Kidney (tissue), 14 donors: Measurements from ENCODE around the gene HDHD5. TPM values are rescaled to one million over a fixed set of nuclear protein-coding genes. Genes with fewer than 3 reads are reported as not detected.

ENCODE experiments used
- DNase-seq, 5 donors: peaks; one replicate each; pipeline ENCODE4 v3.0.0-alpha.2; 2013 to 2020
- FAIRE-seq: peaks from 2 replicates; lab custom pipeline; 2012; peaks lifted over from hg19 to GRCh38; lab: Jason Lieb, UNC
- H3K27ac ChIP-seq, 2 donors: one replicate each; pipeline ENCODE4 v1.7.0; 2013; ENCODE audit warnings: low read depth in 2 of 2, low read length in 2 of 2, inconsistent platforms in 1 of 2
- H3K27me3 ChIP-seq: one replicate; pipeline ENCODE4 v1.7.1; 2013; ENCODE audit warnings: low read length, inconsistent platforms; ENCODE audit not compliant: control insufficient read depth, insufficient read depth
- H3K36me3 ChIP-seq, 3 donors: one replicate each; pipeline versions ENCODE4 v1.7.0 to v1.7.1; 2013; ENCODE audit warnings: low read length in 3 of 3, control low read depth in 1 of 3, inconsistent platforms in 1 of 3; ENCODE audit not compliant: insufficient read depth in 3 of 3, control insufficient read depth in 2 of 3
- H3K4me1 ChIP-seq, 3 donors: one replicate each; pipeline versions ENCODE4 v1.7.0 to v1.7.1; 2013; ENCODE audit warnings: low read length in 3 of 3, inconsistent platforms in 1 of 3, low read depth in 1 of 3; ENCODE audit not compliant: control insufficient read depth in 2 of 3, insufficient read depth in 2 of 3
- H3K4me3 ChIP-seq, 3 donors: one replicate each; pipeline versions ENCODE4 v1.7.0 to v1.8.1; 2013; ENCODE audit warnings: low read length in 3 of 3, control low read depth in 1 of 3, inconsistent platforms in 1 of 3
- H3K9ac ChIP-seq, 3 donors: one replicate each; pipeline versions ENCODE4 v1.7.0 to v1.7.1; 2013; ENCODE audit warnings: low read length in 3 of 3, control low read depth in 1 of 3, inconsistent platforms in 1 of 3
- H3K9me3 ChIP-seq, 3 donors: one replicate each; pipeline versions ENCODE4 v1.7.0 to v1.7.1; 2013; ENCODE audit warnings: low read length in 3 of 3, control low read depth in 1 of 3, inconsistent platforms in 1 of 3; ENCODE audit not compliant: control insufficient read depth in 2 of 3, insufficient read depth in 1 of 3
- intact Hi-C: fragments of 100-400 bp; cut with DNase I; formaldehyde crosslinking; loops from one replicate; pipeline ENCODE4 v1.11.1; 2022
- polyA plus RNA-seq: library from polyadenylated mRNA; stranded (reverse); fragments of 350-450 nt; fragmentation: Illumina TruSeq; extraction: RNeasy Lipid Tissue Mini Kit (QIAGEN cat#74804); gene quantifications from one replicate; pipeline ENCODE4 v1.2.3, GENCODE V29; 2014; ENCODE audit warnings: low read depth, low replicate concordance; ENCODE audit not compliant: insufficient read depth
- total RNA-seq: library from RNA; stranded (reverse); fragmentation: NEBNext Ultra II Directional; extraction: Animal tissue kit (Norgen Biotek cat#: 25700); gene quantifications from one replicate; pipeline ENCODE4 v1.2.1, GENCODE V29; 2021
- TF ChIP-seq, protein P1 (sequence below): IDR thresholded peaks from 3 replicates; pipeline ENCODE4 v1.5.1; 2012; ENCODE audit warnings: mild to moderate bottlenecking, moderate library complexity, borderline replicate concordance; ENCODE audit not compliant: insufficient read depth; ENCODE audit errors: extremely low read depth
- donor health status: control.
- donor health status: control.
- donor health status: control.
- donor health status: control.
- donor health status: control.
- donor health status: DM: yes; HTN: yes; CAD: no.
- donor health status: Normal renal cell carcinoma (clear cell type).

HDHD5 gene
- total and polyA plus RNA-seq, 2 donors from 2014 or later: 27.5 to 39.8 TPM

GRCh38 chr22:17167486-17167885 is 8.4 kb upstream of the HDHD5 start:
- Histone ChIP-seq H3K9me3 (no peaks in the 10 kb centered on the region), H3K4me1 (peaks cover 0 to 6% (median 3%) of the 10 kb centered on the region in 3 donors), H3K27me3 (no peaks in the 10 kb centered on the region), H3K4me3 (no peak overlapping the region), H3K36me3 (no peaks in the 10 kb centered on the region), H3K9ac (no peak overlapping the region), H3K27ac (no peak overlapping the region)
- intact Hi-C loops: no loop called here
- TF ChIP-seq, protein P1, sequence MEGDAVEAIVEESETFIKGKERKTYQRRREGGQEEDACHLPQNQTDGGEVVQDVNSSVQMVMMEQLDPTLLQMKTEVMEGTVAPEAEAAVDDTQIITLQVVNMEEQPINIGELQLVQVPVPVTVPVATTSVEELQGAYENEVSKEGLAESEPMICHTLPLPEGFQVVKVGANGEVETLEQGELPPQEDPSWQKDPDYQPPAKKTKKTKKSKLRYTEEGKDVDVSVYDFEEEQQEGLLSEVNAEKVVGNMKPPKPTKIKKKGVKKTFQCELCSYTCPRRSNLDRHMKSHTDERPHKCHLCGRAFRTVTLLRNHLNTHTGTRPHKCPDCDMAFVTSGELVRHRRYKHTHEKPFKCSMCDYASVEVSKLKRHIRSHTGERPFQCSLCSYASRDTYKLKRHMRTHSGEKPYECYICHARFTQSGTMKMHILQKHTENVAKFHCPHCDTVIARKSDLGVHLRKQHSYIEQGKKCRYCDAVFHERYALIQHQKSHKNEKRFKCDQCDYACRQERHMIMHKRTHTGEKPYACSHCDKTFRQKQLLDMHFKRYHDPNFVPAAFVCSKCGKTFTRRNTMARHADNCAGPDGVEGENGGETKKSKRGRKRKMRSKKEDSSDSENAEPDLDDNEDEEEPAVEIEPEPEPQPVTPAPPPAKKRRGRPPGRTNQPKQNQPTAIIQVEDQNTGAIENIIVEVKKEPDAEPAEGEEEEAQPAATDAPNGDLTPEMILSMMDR: no peak
- FAIRE-seq: no peak
- DNase-seq: no peak

- Histone ChIP-seq H3K27me3 (no peaks in the 10 kb centered on the region), H3K27ac (no peak overlapping the region), H3K36me3 (no peaks in the 10 kb centered on the region), H3K4me1 (peaks cover 0 to 4% (median 4%) of the 10 kb centered on the region in 3 donors), H3K4me3 (no peak overlapping the region), H3K9me3 (no peaks in the 10 kb centered on the region), H3K9ac (no peak overlapping the region)
- DNase-seq: no peak
- no peak for FAIRE-seq
- TF ChIP-seq, protein P1: no peak
- intact Hi-C loops: no loop called here
These were observed 5.4 kb upstream of the HDHD5 start for GRCh38 chr22:17164392-17165024.

DNA sequence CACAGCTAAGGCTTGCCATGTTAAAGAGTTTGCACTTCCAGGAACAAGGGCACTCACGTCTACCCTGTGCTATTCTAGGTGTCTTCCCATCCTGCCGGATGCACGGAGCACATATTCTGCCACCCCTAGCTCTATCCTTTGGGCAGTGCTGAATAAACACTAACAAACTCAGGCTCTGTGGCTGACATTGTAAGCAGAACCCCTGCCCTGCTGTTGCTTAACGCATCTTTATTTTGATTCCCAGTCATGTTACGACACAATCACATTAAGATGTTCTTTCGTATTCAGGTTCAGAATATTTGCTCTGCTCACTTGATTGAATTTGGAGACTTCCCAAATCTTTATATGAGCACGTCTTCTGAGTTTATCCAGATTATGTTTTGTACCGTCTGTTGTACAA is 3.7 kb upstream of the HDHD5 start:
- Histone ChIP-seq H3K4me3 (no peak overlapping the region), H3K27me3 (no peaks in the 10 kb centered on the region), H3K9me3 (no peaks in the 10 kb centered on the region), H3K36me3 (no peaks in the 10 kb centered on the region), H3K27ac (no peak overlapping the region), H3K9ac (no peak overlapping the region), H3K4me1 (peaks cover 0 to 4% (median 4%) of the 10 kb centered on the region in 3 donors)
- FAIRE-seq (no peak), DNase-seq (no peak)
- intact Hi-C loops: no loop called here
- TF ChIP-seq, protein P1: no peak
